H54 (cell line): ENCODE results near the gene MAGED4B.
"Not testable (repeated sequence)": the region's sequence is repeated elsewhere in the genome, so short reads cannot be mapped to it uniquely, and the experiment has no call there.

Source experiments
- DNase-seq: peaks from one replicate; pipeline ENCODE4 v3.0.0; 2011; ENCODE audit warnings: low spot score, mixed read lengths; ENCODE audit not compliant: insufficient read length
- FAIRE-seq: peaks from 3 replicates; lab custom pipeline; 2011; peaks lifted over from hg19 to GRCh38; lab: Jason Lieb, UNC
- POLR2A ChIP-seq: IDR thresholded peaks from 2 replicates; pipeline ENCODE4 v1.6.1; 2011; ENCODE audit warnings: low read depth, mild to moderate bottlenecking, low read length

MAGED4B gene, protein sequence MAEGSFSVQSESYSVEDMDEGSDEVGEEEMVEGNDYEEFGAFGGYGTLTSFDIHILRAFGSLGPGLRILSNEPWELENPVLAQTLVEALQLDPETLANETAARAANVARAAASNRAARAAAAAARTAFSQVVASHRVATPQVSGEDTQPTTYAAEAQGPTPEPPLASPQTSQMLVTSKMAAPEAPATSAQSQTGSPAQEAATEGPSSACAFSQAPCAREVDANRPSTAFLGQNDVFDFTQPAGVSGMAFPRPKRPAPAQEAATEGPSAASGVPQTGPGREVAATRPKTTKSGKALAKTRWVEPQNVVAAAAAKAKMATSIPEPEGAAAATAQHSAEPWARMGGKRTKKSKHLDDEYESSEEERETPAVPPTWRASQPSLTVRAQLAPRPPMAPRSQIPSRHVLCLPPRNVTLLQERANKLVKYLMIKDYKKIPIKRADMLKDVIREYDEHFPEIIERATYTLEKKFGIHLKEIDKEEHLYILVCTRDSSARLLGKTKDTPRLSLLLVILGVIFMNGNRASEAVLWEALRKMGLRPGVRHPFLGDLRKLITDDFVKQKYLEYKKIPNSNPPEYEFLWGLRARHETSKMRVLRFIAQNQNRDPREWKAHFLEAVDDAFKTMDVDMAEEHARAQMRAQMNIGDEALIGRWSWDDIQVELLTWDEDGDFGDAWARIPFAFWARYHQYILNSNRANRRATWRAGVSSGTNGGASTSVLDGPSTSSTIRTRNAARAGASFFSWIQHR

DNA sequence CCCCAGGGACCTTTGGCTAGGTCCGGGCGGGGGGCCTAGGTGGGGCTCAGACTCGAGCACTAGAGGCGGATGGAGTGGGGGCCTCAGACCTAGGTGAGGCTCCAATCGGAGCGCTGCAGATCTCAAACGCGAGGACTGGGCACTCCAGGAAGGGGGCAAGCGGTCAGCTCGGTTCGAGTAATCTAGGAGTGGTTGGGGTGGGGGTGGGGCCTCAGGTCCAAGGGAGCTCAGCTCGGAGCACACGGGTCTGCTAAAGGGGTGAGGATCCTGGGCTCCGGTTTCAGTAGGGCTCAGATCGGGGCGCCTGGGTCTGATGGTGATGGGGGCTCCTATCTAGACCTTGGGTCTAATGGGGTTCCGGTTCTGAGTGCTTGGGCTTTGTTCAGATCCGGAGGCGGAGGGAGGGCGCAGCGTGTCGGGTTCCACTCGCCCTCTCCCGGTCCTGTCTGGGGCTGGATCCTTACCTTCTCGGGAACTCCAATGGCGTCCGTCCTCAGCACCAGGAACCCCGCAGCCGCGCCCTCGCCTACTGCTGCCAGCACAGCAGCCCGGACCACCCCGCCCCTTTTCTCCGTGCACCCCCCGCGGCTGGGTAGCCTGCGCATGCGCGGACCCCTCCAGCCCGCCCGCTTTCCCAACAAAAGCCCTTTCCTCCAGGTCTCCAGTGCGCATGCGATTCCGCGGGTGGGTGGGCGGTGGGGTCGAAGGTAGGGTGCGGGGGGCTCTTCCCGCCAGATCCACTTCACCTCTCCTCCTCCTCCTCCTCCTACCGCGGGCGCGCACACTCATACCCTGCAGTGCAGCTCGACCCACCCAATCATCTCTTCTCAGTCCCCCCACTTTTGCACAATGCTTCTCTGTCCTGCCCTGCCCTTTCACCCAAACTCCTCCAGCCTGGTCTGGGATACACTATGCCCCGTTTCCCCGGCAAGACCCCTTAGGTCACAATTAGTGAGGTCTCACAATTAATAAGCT lies at the start of gene MAGED4B:
MAGED4B (minus strand) TSS at position 518 of the 975 bp plus-strand sequence. CDS start 1,011 bp downstream, outside the sequence.
- FAIRE-seq, result not testable (repeated sequence)

DNA sequence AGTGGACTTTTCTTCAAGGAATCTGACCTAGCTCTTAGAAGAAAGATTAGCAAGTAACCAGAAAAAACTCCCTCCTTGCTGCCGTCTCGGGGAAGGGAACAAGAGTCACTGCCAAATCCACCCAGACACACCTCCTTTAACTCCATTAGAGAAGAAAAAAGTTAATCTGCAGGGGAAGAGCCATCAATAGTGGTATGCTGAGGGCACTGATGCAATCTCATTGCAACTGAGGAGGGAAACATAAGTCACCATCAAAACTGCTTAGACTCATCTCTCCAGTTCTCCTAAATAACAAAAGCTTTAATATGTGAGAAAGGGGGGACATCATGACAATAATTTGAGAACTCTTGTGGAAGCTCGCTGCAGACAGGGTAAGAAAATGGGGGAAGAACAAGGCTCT lies 49.3 kb upstream of the MAGED4B start:
- TF ChIP-seq POLR2A, result no peak
- FAIRE-seq, result no peak

More for the DNA sequence above, at the start of gene MAGED4B:
- DNase-seq, result not testable (repeated sequence)

GRCh38 chrX:52082578-52082977 lies 13.6 kb upstream of the MAGED4B start:
- TF ChIP-seq POLR2A, result no peak
- no peak for DNase-seq
- no peak for FAIRE-seq

More for the DNA sequence above, 49.3 kb upstream of the MAGED4B start:
- DNase-seq, result no peak

DNA sequence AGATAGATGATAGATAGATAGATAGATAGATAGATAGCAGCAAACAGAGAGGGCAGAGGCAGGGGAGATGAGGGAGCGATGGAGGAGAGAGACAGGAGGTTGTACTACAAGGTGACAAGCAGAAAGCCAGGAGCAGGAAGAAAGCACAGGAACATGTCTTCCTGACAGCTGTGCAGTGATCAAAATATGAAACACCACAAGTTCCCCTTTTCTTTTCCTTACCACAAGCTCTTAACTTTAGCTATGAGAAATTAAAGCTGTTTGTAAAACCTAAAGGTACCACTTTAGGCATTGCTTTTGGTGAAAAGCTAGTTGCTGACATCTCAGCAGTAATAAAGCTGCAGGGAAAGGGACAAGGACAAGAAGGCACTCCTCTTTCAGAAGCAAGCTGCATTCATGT lies 9.1 kb upstream of the MAGED4B start:
- TF ChIP-seq POLR2A, result no peak
- DNase-seq, result no peak
- FAIRE-seq, result no peak

DNA sequence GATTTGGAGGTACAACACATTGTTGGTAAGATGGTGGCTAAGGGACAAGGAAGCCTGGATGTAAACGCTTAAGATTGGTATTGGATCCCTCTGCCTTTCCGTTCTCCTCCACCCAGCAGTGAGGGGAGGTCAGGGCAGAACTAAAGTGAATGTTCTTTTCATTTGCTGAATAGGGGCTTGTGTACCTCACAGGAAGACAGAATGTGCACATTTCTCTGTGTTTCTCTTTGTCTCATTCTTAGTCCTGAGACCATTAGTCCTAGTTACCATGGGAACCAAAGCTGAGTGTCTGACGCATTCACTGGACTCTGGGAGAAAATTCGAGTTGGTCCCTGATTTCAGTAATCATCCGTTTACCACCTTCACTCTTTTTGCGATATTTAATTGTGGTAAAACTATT lies 26.7 kb downstream of the MAGED4B start:
- not testable (repeated sequence) for FAIRE-seq, DNase-seq

- DNase-seq, result no peak
- no peak for FAIRE-seq
- TF ChIP-seq POLR2A, result no peak
Measured at GRCh38 chrX:52034211-52034610, 34.8 kb downstream of the MAGED4B start.

GRCh38 chrX:52031371-52031770 lies 37.6 kb downstream of the MAGED4B start:
- no peak for TF ChIP-seq POLR2A
- FAIRE-seq, result no peak

DNA sequence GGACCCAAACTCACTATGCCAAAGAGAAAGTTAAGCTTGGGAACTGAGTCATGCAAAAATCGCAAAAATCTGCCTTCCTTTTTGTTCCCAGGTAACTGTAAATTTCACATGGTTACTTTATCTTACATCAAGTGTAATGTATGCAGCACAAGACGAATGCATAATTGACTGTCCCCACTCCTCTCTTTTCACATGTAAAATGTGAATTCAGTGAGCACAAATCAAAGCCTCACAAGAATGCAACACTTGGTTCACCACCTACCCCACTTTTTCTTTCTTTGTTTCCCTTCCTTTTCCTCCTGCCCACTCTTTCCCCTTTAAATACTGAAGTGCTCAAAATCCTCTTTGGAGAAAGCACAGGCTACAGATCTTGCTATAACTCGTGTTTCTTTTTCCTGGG lies 53.2 kb downstream of the MAGED4B start:
- FAIRE-seq, result no peak
- no peak for DNase-seq
- TF ChIP-seq POLR2A, result no peak

More at GRCh38 chrX:52031371-52031770, 37.6 kb downstream of the MAGED4B start:
- no peak for DNase-seq
